Measurements from ENCODE around the gene CNTNAP5.

Gene CNTNAP5

DNA sequence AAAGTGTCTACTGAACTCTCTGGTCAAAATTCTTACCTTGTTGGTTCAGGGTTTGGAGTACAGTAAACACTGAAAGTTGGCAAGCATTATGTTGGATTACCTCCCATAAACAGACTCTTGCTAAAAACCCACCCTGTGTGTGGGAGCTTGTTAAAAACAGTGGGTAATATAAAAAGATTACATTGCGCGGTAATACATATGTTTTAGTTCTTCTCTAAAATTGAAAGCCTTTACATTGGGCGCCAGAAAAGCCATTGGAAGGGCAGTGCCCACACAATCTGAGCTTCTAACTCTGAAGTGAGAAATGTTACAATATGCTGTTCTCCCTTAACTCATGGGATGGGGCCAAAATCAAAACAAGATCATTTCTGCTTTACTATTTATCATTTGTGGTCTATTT is 510.7 kb downstream of the CNTNAP5 start:
- H2AFZ ChIP-seq (ENCODE audit: low read length): no peak overlapping the region
- H3K4me1 ChIP-seq (ENCODE audit: low read length): no peaks in the 10 kb centered on the region
- H4K20me1 ChIP-seq (ENCODE audit: insufficient read depth, low read length): no peaks in the 10 kb centered on the region
- no peaks in the 10 kb centered on the region for H3K27me3 ChIP-seq (replicated peaks; ENCODE audit: insufficient read depth, low read length)
- no peak overlapping the region for H3K4me3 ChIP-seq (ENCODE audit: low read length)
- DNase-seq: no peak
- no peak for TF ChIP-seq EZH2phosphoT487 (IDR thresholded peaks at IDR 0.05; ENCODE audit: low read length)
- H3K79me2 ChIP-seq (ENCODE audit: low read length): no peaks in the 10 kb centered on the region
- no peak overlapping the region for H3K9ac ChIP-seq (ENCODE audit: low read length)
- H3F3A ChIP-seq (ENCODE audit: insufficient read depth, low read length): no peaks in the 10 kb centered on the region
- H3K36me3 ChIP-seq (replicated peaks; ENCODE audit: insufficient read depth, low read length): no peaks in the 10 kb centered on the region
- H3K9me2 ChIP-seq (replicated peaks; ENCODE audit: insufficient read depth, low read length): no peaks in the 10 kb centered on the region
- H3K9me3 ChIP-seq (replicated peaks; ENCODE audit: insufficient read depth, low read length): no peaks in the 10 kb centered on the region
- H3K4me2 ChIP-seq (ENCODE audit: low read depth, low read length): no peak overlapping the region
- H3K27ac ChIP-seq (ENCODE audit: low read length): no peak overlapping the region

- no peak overlapping the region for H3K4me3 ChIP-seq (ENCODE audit: low read length)
- no peak for DNase-seq
- no peak overlapping the region for H3K9ac ChIP-seq (ENCODE audit: low read length)
- TF ChIP-seq EZH2 (optimal IDR thresholded peaks at IDR 0.05; ENCODE audit: low read depth, low read length) (no peak), EZH2phosphoT487 (IDR thresholded peaks at IDR 0.05; ENCODE audit: low read length) (no peak)
- TF ChIP-seq, protein P1, sequence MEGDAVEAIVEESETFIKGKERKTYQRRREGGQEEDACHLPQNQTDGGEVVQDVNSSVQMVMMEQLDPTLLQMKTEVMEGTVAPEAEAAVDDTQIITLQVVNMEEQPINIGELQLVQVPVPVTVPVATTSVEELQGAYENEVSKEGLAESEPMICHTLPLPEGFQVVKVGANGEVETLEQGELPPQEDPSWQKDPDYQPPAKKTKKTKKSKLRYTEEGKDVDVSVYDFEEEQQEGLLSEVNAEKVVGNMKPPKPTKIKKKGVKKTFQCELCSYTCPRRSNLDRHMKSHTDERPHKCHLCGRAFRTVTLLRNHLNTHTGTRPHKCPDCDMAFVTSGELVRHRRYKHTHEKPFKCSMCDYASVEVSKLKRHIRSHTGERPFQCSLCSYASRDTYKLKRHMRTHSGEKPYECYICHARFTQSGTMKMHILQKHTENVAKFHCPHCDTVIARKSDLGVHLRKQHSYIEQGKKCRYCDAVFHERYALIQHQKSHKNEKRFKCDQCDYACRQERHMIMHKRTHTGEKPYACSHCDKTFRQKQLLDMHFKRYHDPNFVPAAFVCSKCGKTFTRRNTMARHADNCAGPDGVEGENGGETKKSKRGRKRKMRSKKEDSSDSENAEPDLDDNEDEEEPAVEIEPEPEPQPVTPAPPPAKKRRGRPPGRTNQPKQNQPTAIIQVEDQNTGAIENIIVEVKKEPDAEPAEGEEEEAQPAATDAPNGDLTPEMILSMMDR (IDR thresholded peaks at IDR 0.05; ENCODE audit: low read length): no peak
- no peaks in the 10 kb centered on the region for H3K79me2 ChIP-seq (ENCODE audit: low read length)
- H4K20me1 ChIP-seq (ENCODE audit: insufficient read depth, low read length): no peaks in the 10 kb centered on the region
- H3K4me1 ChIP-seq (ENCODE audit: low read length): no peaks in the 10 kb centered on the region
- no peak overlapping the region for H2AFZ ChIP-seq (ENCODE audit: low read length)
- no peaks in the 10 kb centered on the region for H3F3A ChIP-seq (ENCODE audit: insufficient read depth, low read length)
- H3K27me3 ChIP-seq (replicated peaks; ENCODE audit: insufficient read depth, low read length): no peaks in the 10 kb centered on the region
- no peaks in the 10 kb centered on the region for H3K9me3 ChIP-seq (replicated peaks; ENCODE audit: insufficient read depth, low read length)
- no peaks in the 10 kb centered on the region for H3K36me3 ChIP-seq (replicated peaks; ENCODE audit: insufficient read depth, low read length)
- H3K27ac ChIP-seq (ENCODE audit: low read length): no peak overlapping the region
- no peak overlapping the region for H3K4me2 ChIP-seq (ENCODE audit: low read depth, low read length)
- no peaks in the 10 kb centered on the region for H3K9me2 ChIP-seq (replicated peaks; ENCODE audit: insufficient read depth, low read length)
These were observed 511.5 kb downstream of the CNTNAP5 start for GRCh38 chr2:124536591-124536990.

GRCh38 chr2:124538549-124538948 is 513.5 kb downstream of the CNTNAP5 start:
- TF ChIP-seq EZH2phosphoT487 (IDR thresholded peaks at IDR 0.05; ENCODE audit: low read length) (no peak), EZH2 (optimal IDR thresholded peaks at IDR 0.05; ENCODE audit: low read depth, low read length) (no peak)
- TF ChIP-seq, protein P1 (IDR thresholded peaks at IDR 0.05; ENCODE audit: low read length): no peak
- no peaks in the 10 kb centered on the region for H3K9me2 ChIP-seq (replicated peaks; ENCODE audit: insufficient read depth, low read length)
- no peaks in the 10 kb centered on the region for H3K9me3 ChIP-seq (replicated peaks; ENCODE audit: insufficient read depth, low read length)
- H3K79me2 ChIP-seq (ENCODE audit: low read length): no peaks in the 10 kb centered on the region
- no peak overlapping the region for H3K9ac ChIP-seq (ENCODE audit: low read length)
- DNase-seq: no peak
- H3K4me3 ChIP-seq (ENCODE audit: low read length): no peak overlapping the region
- no peaks in the 10 kb centered on the region for H3K36me3 ChIP-seq (replicated peaks; ENCODE audit: insufficient read depth, low read length)
- no peak overlapping the region for H3K4me2 ChIP-seq (ENCODE audit: low read depth, low read length)
- no peaks in the 10 kb centered on the region for H3K27me3 ChIP-seq (replicated peaks; ENCODE audit: insufficient read depth, low read length)
- no peaks in the 10 kb centered on the region for H3F3A ChIP-seq (ENCODE audit: insufficient read depth, low read length)
- H3K4me1 ChIP-seq (ENCODE audit: low read length): no peaks in the 10 kb centered on the region
- H3K27ac ChIP-seq (ENCODE audit: low read length): no peak overlapping the region
- no peak overlapping the region for H2AFZ ChIP-seq (ENCODE audit: low read length)
- no peaks in the 10 kb centered on the region for H4K20me1 ChIP-seq (ENCODE audit: insufficient read depth, low read length)

DNA sequence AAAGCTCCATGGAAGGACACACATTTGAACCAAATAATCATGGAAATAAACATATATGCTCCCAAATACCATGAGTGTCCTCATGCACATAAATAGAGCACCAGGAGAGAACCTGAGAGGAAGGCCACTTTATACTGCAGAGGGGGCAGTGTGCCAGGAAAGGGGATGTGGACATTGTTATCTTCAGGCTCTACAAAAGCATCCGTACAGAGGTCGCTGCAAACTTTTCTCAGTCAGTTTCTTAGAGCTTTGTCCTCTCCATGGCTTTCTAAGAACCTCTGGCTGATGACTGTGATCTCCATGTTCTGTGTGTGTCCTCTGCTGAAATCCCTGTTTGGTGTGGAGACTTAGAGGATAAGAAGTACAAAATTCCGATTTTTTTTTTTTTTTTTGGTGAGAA is 515.7 kb downstream of the CNTNAP5 start:
- no peak for TF ChIP-seq EZH2phosphoT487 (IDR thresholded peaks at IDR 0.05; ENCODE audit: low read length)
- no peak for TF ChIP-seq EZH2 (optimal IDR thresholded peaks at IDR 0.05; ENCODE audit: low read depth, low read length)
- TF ChIP-seq, protein P1 (IDR thresholded peaks at IDR 0.05; ENCODE audit: low read length): no peak
- H3K27me3 ChIP-seq (replicated peaks; ENCODE audit: insufficient read depth, low read length): no peaks in the 10 kb centered on the region
- H2AFZ ChIP-seq (ENCODE audit: low read length): no peak overlapping the region
- no peaks in the 10 kb centered on the region for H3K79me2 ChIP-seq (ENCODE audit: low read length)
- H3K36me3 ChIP-seq (replicated peaks; ENCODE audit: insufficient read depth, low read length): no peaks in the 10 kb centered on the region
- H3K9ac ChIP-seq (ENCODE audit: low read length): no peak overlapping the region
- H3F3A ChIP-seq (ENCODE audit: insufficient read depth, low read length): no peaks in the 10 kb centered on the region
- no peak overlapping the region for H3K4me3 ChIP-seq (ENCODE audit: low read length)
- no peaks in the 10 kb centered on the region for H3K4me1 ChIP-seq (ENCODE audit: low read length)
- no peaks in the 10 kb centered on the region for H3K9me3 ChIP-seq (replicated peaks; ENCODE audit: insufficient read depth, low read length)
- DNase-seq: no peak
- no peak overlapping the region for H3K4me2 ChIP-seq (ENCODE audit: low read depth, low read length)
- no peak overlapping the region for H3K27ac ChIP-seq (ENCODE audit: low read length)
- H3K9me2 ChIP-seq (replicated peaks; ENCODE audit: insufficient read depth, low read length): no peaks in the 10 kb centered on the region
- no peaks in the 10 kb centered on the region for H4K20me1 ChIP-seq (ENCODE audit: insufficient read depth, low read length)

Data from MM.1S (cell line).